IPS-NIHi7 (cell line): ENCODE data around the gene PIGB.
"Not testable (repeated sequence)": the region's sequence is repeated elsewhere in the genome, so short reads cannot be mapped to it uniquely, and the experiment has no call there.

Source experiments
- DNase-seq: peaks from one replicate; pipeline ENCODE4 v3.0.0; 2012; ENCODE audit warnings: mixed read lengths; ENCODE audit errors: extremely low spot score

PIGB gene

GRCh38 chr15:55318588-55319494, at the start of gene PIGB, which contains the start of gene PIGBOS1:
TSS of gene PIGB (plus strand) at chr15:55319222. CDS start at chr15:55319251, 29 bp downstream.
TSS of gene PIGBOS1 (minus strand) at chr15:55319123. CDS start at chr15:55317792, 1,331 bp downstream.
- DNase-seq: peak; percentile 87

GRCh38 chr15:55270291-55270690, 48.7 kb upstream of the PIGB start:
- no peak for DNase-seq

- DNase-seq: no peak
Observed at GRCh38 chr15:55276324-55276723, 42.7 kb upstream of the PIGB start.

- no peak for DNase-seq
Observed at GRCh38 chr15:55277116-55277564, 41.9 kb upstream of the PIGB start.

- no peak for DNase-seq
Observed at GRCh38 chr15:55277715-55278114, 41.3 kb upstream of the PIGB start.

GRCh38 chr15:55279100-55279745, 39.8 kb upstream of the PIGB start:
- DNase-seq: no peak

GRCh38 chr15:55279746-55280351, 39.2 kb upstream of the PIGB start:
- no peak for DNase-seq

GRCh38 chr15:55280589-55280988, 38.4 kb upstream of the PIGB start:
- not testable (repeated sequence) for DNase-seq

- no peak for DNase-seq
Observed at GRCh38 chr15:55281517-55282228, 37.3 kb upstream of the PIGB start.

- DNase-seq: no peak
Observed at GRCh38 chr15:55282284-55282833, 36.7 kb upstream of the PIGB start.

- DNase-seq: no peak
Observed at GRCh38 chr15:55283379-55284147, 35.5 kb upstream of the PIGB start.

GRCh38 chr15:55284426-55284825, 34.6 kb upstream of the PIGB start:
- no peak for DNase-seq

GRCh38 chr15:55286442-55287189, 32.4 kb upstream of the PIGB start:
- not testable (repeated sequence) for DNase-seq

- no peak for DNase-seq
Observed at GRCh38 chr15:55288006-55288717, 30.9 kb upstream of the PIGB start.

- DNase-seq: peak; percentile 45
Observed at GRCh38 chr15:55289011-55289745, 29.8 kb upstream of the PIGB start.

- DNase-seq: peak; percentile 84
Observed at GRCh38 chr15:55289746-55290527, 29.1 kb upstream of the PIGB start, which contains the start of gene RAB27A. TSS of gene RAB27A (minus strand) at chr15:55289813. CDS start at chr15:55234934, 54,879 bp downstream.

- DNase-seq: peak; percentile 89
Observed at GRCh38 chr15:55290528-55291057, 28.4 kb upstream of the PIGB start.
